HepG2 (cell line): ENCODE data around the gene TXNRD3. TPM values are rescaled to one million over a fixed set of nuclear protein-coding genes. Genes with fewer than 3 reads are reported as not detected.

ENCODE experiments used
- ATAC-seq: fragments of 200-7000 bp; cut with Tn5 transposase; 3 replicates; pipeline ENCODE4 v1.9.1; 2020; ENCODE audit warnings: mild to moderate bottlenecking, moderate library complexity
- BruUV-seq: library from RNA; stranded (reverse); fragments of 400-500 nt; replicated peaks from 2 replicates; lab custom pipeline; 2021; lab: Mats Ljungman, UMichigan
- CTCF ChIA-PET: fragments of 300-600 bp; formaldehyde crosslinking; extraction: SDS; loops from one replicate; lab custom pipeline; 2021; ENCODE audit warnings: low total read pairs, inconsistent platforms, low intra/inter-chr PET ratio; lab: Yijun Ruan, JAX
- POLR2A ChIA-PET: fragments of 350-600 bp; sonication (Branson Sonifier 250); formaldehyde crosslinking; loops from one replicate; lab custom pipeline; 2020; ENCODE audit warnings: antibody characterized with exemption, inconsistent platforms; lab: Yijun Ruan, JAX
- DNase-seq: peaks from one replicate; pipeline ENCODE4 v3.0.0-alpha.2; 2015; ENCODE audit warnings: low spot score
- FAIRE-seq: peaks from 3 replicates; lab custom pipeline; 2011; peaks lifted over from hg19 to GRCh38; lab: Jason Lieb, UNC
- H2AFZ ChIP-seq: one replicate; pipeline ENCODE4 v1.6.1; 2011; ENCODE audit warnings: low read length, inconsistent platforms
- H3K27ac ChIP-seq: fragments of 300-600 bp; 3 replicates; pipeline ENCODE4 v1.8.0; 2011; ENCODE audit warnings: mixed run types, mild to moderate bottlenecking, mixed read lengths, low read length, inconsistent platforms; ENCODE audit not compliant: insufficient read depth; ENCODE audit errors: extremely low read length
- H3K27me3 ChIP-seq, 2 experiments: fragments of 200-600 bp in 1 of 2; 2 replicates in 1 of 2; 3 replicates in 1 of 2; pipeline versions ENCODE4 v1.6.0 to v1.8.0; 2011; ENCODE audit warnings: low read length in 2 of 2, mild to moderate bottlenecking in 2 of 2, moderate library complexity in 2 of 2, inconsistent platforms in 1 of 2; ENCODE audit not compliant: insufficient read depth in 2 of 2, control insufficient read depth in 1 of 2
- H3K36me3 ChIP-seq, 2 experiments: fragments of 200-600 bp in 1 of 2; replicated peaks in 1 of 2; 2 replicates in 1 of 2; 3 replicates in 1 of 2; pipeline versions ENCODE4 v1.5.1 to v1.8.0; 2011; ENCODE audit warnings: low read length in 2 of 2, inconsistent platforms in 1 of 2; ENCODE audit not compliant: insufficient read depth in 2 of 2, control insufficient read depth in 1 of 2
- H3K4me1 ChIP-seq: 2 replicates; pipeline ENCODE4 v1.5.1; 2012; ENCODE audit warnings: low read length, inconsistent platforms; ENCODE audit not compliant: insufficient read depth
- H3K4me2 ChIP-seq: 2 replicates; pipeline ENCODE4 v1.6.0; 2011; ENCODE audit warnings: low read depth, low read length, inconsistent platforms
- H3K4me3 ChIP-seq, 3 experiments: fragments of 200-600 bp in 1 of 3; sonication (generic), shearing (Covaris generic) in 1 of 3; replicated peaks in 1 of 3; 2 replicates each; pipeline ENCODE4 v1.5.1; 2011 to 2016; ENCODE audit warnings: low read length in 3 of 3, inconsistent platforms in 2 of 3, low read depth in 2 of 3, mild to moderate bottlenecking in 2 of 3, control low read depth in 1 of 3, mixed read lengths in 1 of 3; ENCODE audit not compliant: insufficient read depth in 1 of 3
- H3K79me2 ChIP-seq: one replicate; pipeline ENCODE4 v1.6.1; 2011; ENCODE audit warnings: low read length, inconsistent platforms; ENCODE audit not compliant: insufficient read depth
- H3K9ac ChIP-seq: 2 replicates; pipeline ENCODE4 v1.6.0; 2011; ENCODE audit warnings: mild to moderate bottlenecking, low read depth, low read length, inconsistent platforms; ENCODE audit not compliant: insufficient read depth
- H3K9me3 ChIP-seq: 2 replicates; pipeline ENCODE4 v1.5.1; 2012; ENCODE audit warnings: mild to moderate bottlenecking, low read length
- H4K20me1 ChIP-seq: 2 replicates; pipeline ENCODE4 v1.6.0; 2011; ENCODE audit warnings: inconsistent platforms, mild to moderate bottlenecking, low read length, moderate library complexity; ENCODE audit not compliant: insufficient read depth
- PHF8 ChIP-seq: sonication (generic); formaldehyde crosslinking; IDR thresholded peaks from 2 replicates; pipeline ENCODE4 v1.5.0; 2020; ENCODE audit warnings: missing genetic modification reagents
- SMAD1 ChIP-seq: sonication (generic); formaldehyde crosslinking; IDR thresholded peaks from 2 replicates; pipeline ENCODE4 v1.4.0; 2020; ENCODE audit warnings: missing genetic modification reagents, low read depth, mild to moderate bottlenecking, borderline replicate concordance
- SYNCRIP ChIP-seq: fragments of 200-400 bp; formaldehyde crosslinking; IDR thresholded peaks from 2 replicates; pipeline ENCODE4 v1.6.1; 2018; ENCODE audit warnings: mild to moderate bottlenecking, low read depth, low read length; ENCODE audit not compliant: insufficient read depth
- ZNF607 ChIP-seq: sonication (generic); formaldehyde crosslinking; IDR thresholded peaks from 2 replicates; pipeline ENCODE4 v1.5.1; 2020; ENCODE audit warnings: missing genetic modification reagents, mild to moderate bottlenecking, borderline replicate concordance
- WGBS: methylation state at CpG from one replicate; pipeline ENCODE4 v1.1.6; 2017; ENCODE audit warnings: low lambda C conversion rate; 5-methylcytosine and 5-hydroxymethylcytosine counted together
- in situ Hi-C: cut with HindIII; loops from 2 replicates; pipeline ENCODE4 v1.10.0; 2017; ENCODE audit warnings: low pct_unique_long_range_greater_than_20kb; ENCODE audit not compliant: extremely low pct_ligation_motif_present
- intact Hi-C: fragments of 100-400 bp; cut with micrococcal nuclease; formaldehyde crosslinking; loops from one replicate; pipeline ENCODE4 v1.10.0; 2022; ENCODE audit not compliant: unreplicated experiment
- polyA plus RNA-seq, 8 experiments: library from polyadenylated mRNA; depleted of rRNA in 3 of 8; stranded (reverse) in 7 of 8; unstranded in 1 of 8; fragments of >200 nt; fragmentation: Illumina TruSeq in 4 of 8; extraction: Trizol in 4 of 8; gene quantifications; 2 replicates each; pipeline versions ENCODE4 v1.2.1 to v1.2.3, GENCODE V29; 2011 to 2016; ENCODE audit warnings: low read depth in 4 of 8, missing spikeins in 1 of 8, mixed read lengths in 1 of 8; ENCODE audit not compliant: insufficient read depth in 1 of 8
- total RNA-seq, 5 experiments: library from RNA; depleted of rRNA; stranded (reverse); fragments of >200 nt; fragmentation: Illumina TruSeq; extraction: Trizol; gene quantifications; 2 replicates each; pipeline ENCODE4 v1.2.3, GENCODE V29; 2016; ENCODE audit warnings: low read depth in 1 of 5
- TF ChIP-seq, protein P1 (sequence below): sonication (generic); formaldehyde crosslinking; IDR thresholded peaks from 2 replicates; pipeline ENCODE4 v1.8.1; 2023; ENCODE audit warnings: mild to moderate bottlenecking, missing genetic modification reagents

TXNRD3 gene
- total and polyA plus RNA-seq, 2 of the 13 experiments (the other 11 are each of a cell fraction or from before 2014, with no cell fraction given), result 4.8 to 20.7 TPM

DNA sequence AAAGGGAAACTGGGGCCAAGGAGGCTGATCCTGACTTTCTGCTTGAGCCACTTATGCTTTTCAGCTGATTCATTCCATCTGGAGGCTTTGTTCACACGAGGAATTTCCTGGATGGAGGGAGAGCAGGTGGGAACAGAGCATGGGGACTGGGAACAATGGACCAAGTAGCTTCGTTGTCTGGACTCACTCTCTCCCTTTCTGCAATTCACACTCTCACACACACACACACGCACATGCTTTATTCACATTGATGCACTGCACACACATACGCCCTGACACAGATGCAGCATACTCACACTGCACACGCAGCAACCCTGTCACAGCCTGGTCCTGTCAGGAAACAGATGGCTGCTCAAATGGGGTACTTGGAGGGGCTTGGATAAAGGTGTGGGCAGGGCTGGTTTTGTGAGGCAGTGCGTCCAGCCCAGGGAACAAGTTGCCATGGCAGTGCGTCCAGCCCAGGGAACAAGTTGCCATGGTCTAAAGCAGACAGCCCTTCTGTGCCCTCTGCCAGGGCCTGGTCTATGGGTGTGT, 29.4 kb upstream of the TXNRD3 start (continued):
- TF ChIP-seq, protein P1, sequence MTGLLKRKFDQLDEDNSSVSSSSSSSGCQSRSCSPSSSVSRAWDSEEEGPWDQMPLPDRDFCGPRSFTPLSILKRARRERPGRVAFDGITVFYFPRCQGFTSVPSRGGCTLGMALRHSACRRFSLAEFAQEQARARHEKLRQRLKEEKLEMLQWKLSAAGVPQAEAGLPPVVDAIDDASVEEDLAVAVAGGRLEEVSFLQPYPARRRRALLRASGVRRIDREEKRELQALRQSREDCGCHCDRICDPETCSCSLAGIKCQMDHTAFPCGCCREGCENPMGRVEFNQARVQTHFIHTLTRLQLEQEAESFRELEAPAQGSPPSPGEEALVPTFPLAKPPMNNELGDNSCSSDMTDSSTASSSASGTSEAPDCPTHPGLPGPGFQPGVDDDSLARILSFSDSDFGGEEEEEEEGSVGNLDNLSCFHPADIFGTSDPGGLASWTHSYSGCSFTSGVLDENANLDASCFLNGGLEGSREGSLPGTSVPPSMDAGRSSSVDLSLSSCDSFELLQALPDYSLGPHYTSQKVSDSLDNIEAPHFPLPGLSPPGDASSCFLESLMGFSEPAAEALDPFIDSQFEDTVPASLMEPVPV (CRISPR knock-in tag), result no peak
- TF ChIP-seq, all 625 proteins: peak for 0

DNA sequence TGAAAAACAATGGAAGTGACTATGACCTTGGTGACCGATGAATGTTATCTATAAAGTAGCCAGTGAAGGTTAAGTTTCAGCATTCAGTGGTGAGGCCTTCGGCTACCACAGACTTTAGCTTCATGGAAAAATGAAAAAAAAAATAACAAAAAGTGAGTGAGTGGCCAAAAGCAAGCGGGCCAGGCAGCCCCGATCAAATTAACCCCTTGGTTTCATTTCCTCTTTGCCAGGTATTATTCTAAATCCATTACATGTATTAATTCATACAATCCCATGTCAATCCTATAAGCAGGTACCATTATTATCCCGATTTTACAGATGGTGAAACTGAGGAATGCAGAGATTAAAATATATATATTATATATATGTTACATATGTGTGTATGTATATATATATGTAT, 28.1 kb upstream of the TXNRD3 start:
- no peak for FAIRE-seq
- no peak for TF ChIP-seq ZNF607 (CRISPR knock-in tag)
- no peak for TF ChIP-seq SMAD1 (CRISPR knock-in tag)
- TF ChIP-seq SYNCRIP, result no peak
- no peak for TF ChIP-seq PHF8 (CRISPR knock-in tag)
- H3K4me1 ChIP-seq, result peaks cover 17% of the 10 kb centered on the region
- no peaks in the 10 kb centered on the region for H3K9me3 ChIP-seq
- DNase-seq, result no peak
- ChIA-PET CTCF (no interaction called here), POLR2A (no interaction called here)
- H3K36me3 ChIP-seq, result no peaks in the 10 kb centered on the region
- peaks cover 5 to 43% of the 10 kb centered on the region in 2 experiments; a peak in 4 of 5 replicates for H3K27me3 ChIP-seq
- intact Hi-C loops (no loop called here), in situ Hi-C loops (no loop called here)
- 3% methylated on average over 5 of the region's 5 CpGs for WGBS
- no peak overlapping the region for H2AFZ ChIP-seq
- H4K20me1 ChIP-seq, result no peaks in the 10 kb centered on the region; the same call in 1 of the 2 replicates
- no peak overlapping the region for H3K4me3 ChIP-seq
- no peaks in the 10 kb centered on the region for H3K79me2 ChIP-seq
- no peak for ATAC-seq
- H3K4me2 ChIP-seq, result no peak overlapping the region
- BruUV-seq, result no TSS peak
- H3K9ac ChIP-seq, result no peak overlapping the region
- no peak overlapping the region for H3K27ac ChIP-seq
